Activated CD4-positive, alpha-beta memory T cell treated with anti-CD3 and anti-CD28 coated beads, Interleukin-2, amount 10 ng/mL, durations not matched to agents 7 days and 5 days (primary cell): Measurements from ENCODE around the gene GPC6. TPM values are rescaled to one million over a fixed set of nuclear protein-coding genes. Genes with fewer than 3 reads are reported as not detected.
"Not testable (repeated sequence)": the region's sequence is repeated elsewhere in the genome, so short reads cannot be mapped to it uniquely, and the experiment has no call there.

Experiments
- CTCF ChIA-PET: fragments of 350-600 bp; sonication (Branson Sonifier 250); formaldehyde crosslinking; loops from one replicate; lab custom pipeline; 2021; ENCODE audit warnings: antibody characterized with exemption, inconsistent platforms; lab: Charles Lee
- POLR2A ChIA-PET: fragments of 350-600 bp; sonication (Branson Sonifier 250); formaldehyde crosslinking; loops from one replicate; lab custom pipeline; 2021; ENCODE audit warnings: antibody characterized with exemption; lab: Charles Lee
- DNase-seq: peaks from one replicate; pipeline ENCODE4 v3.0.0-alpha.2; 2020
- H3K27ac Mint-ChIP-seq: one replicate; pipeline ENCODE4 v1.8.0; 2021; ENCODE audit warnings: mild to moderate bottlenecking, mixed read lengths
- H3K27me3 Mint-ChIP-seq: one replicate; pipeline ENCODE4 v1.8.0; 2021; ENCODE audit warnings: mixed read lengths
- H3K36me3 Mint-ChIP-seq: one replicate; pipeline ENCODE4 v1.8.0; 2021; ENCODE audit warnings: low read depth, mixed read lengths
- H3K4me1 Mint-ChIP-seq: one replicate; pipeline ENCODE4 v1.8.0; 2021; ENCODE audit warnings: mixed read lengths
- H3K4me3 Mint-ChIP-seq: one replicate; pipeline ENCODE4 v1.8.0; 2021; ENCODE audit warnings: mild to moderate bottlenecking, mixed read lengths
- H3K9me3 Mint-ChIP-seq: one replicate; pipeline ENCODE4 v1.8.0; 2021; ENCODE audit warnings: mixed read lengths
- total RNA-seq, 2 experiments: library from RNA; stranded (reverse); gene quantifications; one replicate each; pipeline ENCODE4 v1.2.3, GENCODE V29; 2021

GPC6 gene
- total RNA-seq, 2 experiments from 2014 or later = not detected

DNA sequence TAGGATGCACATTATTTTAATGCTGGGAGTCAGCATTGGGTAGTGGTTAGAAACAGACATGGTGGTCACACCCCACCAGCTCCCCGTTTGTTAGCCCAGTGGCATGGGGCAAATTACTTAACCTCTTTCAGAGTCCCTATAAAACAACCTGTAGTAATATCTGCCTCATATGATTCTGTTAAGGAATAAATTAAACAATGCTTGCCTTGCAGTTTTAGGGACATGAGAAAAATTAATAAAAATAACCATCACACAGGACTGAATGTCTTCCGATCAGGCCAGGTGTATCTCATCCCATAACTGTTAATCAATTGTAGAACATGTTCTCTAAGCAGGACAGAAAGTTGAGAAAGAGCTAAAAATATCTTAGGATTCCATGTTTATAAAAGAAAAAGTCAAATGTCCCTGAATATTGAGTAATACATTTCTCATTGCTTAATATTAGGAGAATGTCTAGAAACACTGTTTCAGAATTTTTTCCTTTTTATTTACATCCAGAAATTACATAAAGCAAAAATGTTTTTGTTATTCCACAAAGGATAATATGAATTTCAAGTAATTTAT is 196.5 kb downstream of the GPC6 start:
- CTCF ChIA-PET = no interaction called here
- Mint-ChIP-seq H3K4me3 (no peak overlapping the region), H3K36me3 (no peaks in the 10 kb centered on the region), H3K27ac (no peak overlapping the region), H3K4me1 (no peaks in the 10 kb centered on the region), H3K27me3 (no peaks in the 10 kb centered on the region), H3K9me3 (no peaks in the 10 kb centered on the region)
- POLR2A ChIA-PET = no interaction called here
- DNase-seq = no peak

DNA sequence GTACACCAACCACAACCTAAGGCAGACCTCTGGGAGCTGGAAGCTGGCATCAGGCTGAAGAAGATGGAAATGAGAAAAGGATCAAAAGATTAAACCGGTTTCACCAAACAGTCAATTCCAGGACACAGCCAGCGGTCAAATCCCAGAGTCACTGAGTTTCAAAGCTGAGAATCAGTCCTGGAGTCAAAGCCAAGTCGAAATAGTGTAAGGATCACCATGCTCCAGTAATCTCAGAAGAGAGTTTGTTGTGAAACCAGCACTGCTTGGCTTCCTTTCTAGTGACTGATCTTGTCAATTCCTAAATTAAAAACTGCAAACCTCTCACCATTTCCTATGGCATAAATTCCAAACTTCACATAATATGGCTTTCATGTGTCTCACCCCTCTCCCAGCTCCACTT is 198.8 kb downstream of the GPC6 start:
- H3K9me3 Mint-ChIP-seq = no peaks in the 10 kb centered on the region
- no peaks in the 10 kb centered on the region for H3K4me1 Mint-ChIP-seq
- DNase-seq = no peak
- POLR2A ChIA-PET = no interaction called here
- H3K27ac Mint-ChIP-seq = no peak overlapping the region
- CTCF ChIA-PET = no interaction called here
- H3K27me3 Mint-ChIP-seq = no peaks in the 10 kb centered on the region
- no peak overlapping the region for H3K4me3 Mint-ChIP-seq
- no peaks in the 10 kb centered on the region for H3K36me3 Mint-ChIP-seq

DNA sequence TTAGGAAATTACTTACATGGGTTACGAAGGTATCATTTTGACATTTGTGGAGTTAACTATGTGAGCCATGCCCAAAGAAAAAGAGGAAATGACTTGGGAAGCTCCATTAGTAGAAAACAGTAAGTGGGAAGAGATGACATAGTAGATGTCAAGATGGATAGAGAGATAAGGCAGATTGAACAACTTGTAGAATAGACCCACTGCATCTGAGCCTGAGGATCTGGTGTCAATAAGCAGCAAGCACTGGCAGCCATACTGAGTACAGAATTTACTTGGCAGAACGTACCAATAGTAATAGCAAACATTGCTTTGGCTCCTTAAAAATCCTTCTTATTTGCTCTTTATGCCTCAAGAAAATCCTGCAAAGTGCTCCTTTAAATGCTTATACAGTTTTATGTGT is 203.8 kb downstream of the GPC6 start:
- H3K36me3 Mint-ChIP-seq = no peaks in the 10 kb centered on the region
- no peak for DNase-seq
- no peaks in the 10 kb centered on the region for H3K4me1 Mint-ChIP-seq
- no peak overlapping the region for H3K27ac Mint-ChIP-seq
- ChIA-PET POLR2A (no interaction called here), CTCF (no interaction called here)
- no peaks in the 10 kb centered on the region for H3K9me3 Mint-ChIP-seq
- H3K4me3 Mint-ChIP-seq = no peak overlapping the region
- no peaks in the 10 kb centered on the region for H3K27me3 Mint-ChIP-seq

DNA sequence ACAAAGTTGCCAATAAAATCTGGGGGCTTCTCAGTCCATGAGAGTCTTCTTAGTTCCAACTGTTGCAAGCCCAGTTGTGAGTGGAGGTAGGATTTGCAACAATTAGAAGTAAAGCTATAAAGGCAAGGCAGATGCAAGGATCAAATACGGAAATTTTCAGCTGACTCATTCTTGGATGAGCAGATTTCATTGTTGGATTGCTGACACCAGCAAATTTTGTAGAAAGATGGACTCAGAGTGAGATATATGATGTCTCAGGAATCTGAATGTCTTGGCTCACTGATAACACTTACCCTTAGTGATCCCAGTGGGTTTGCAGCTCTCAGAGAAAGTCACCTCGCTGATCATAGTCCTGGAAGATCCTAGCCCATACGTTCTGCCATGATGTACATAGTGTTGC is 209.0 kb downstream of the GPC6 start:
- no peak overlapping the region for H3K4me3 Mint-ChIP-seq
- H3K4me1 Mint-ChIP-seq = no peaks in the 10 kb centered on the region
- no peak for DNase-seq
- no peaks in the 10 kb centered on the region for H3K9me3 Mint-ChIP-seq
- ChIA-PET CTCF (no interaction called here), POLR2A (no interaction called here)
- H3K36me3 Mint-ChIP-seq = no peaks in the 10 kb centered on the region
- H3K27ac Mint-ChIP-seq = no peak overlapping the region
- no peaks in the 10 kb centered on the region for H3K27me3 Mint-ChIP-seq

DNA sequence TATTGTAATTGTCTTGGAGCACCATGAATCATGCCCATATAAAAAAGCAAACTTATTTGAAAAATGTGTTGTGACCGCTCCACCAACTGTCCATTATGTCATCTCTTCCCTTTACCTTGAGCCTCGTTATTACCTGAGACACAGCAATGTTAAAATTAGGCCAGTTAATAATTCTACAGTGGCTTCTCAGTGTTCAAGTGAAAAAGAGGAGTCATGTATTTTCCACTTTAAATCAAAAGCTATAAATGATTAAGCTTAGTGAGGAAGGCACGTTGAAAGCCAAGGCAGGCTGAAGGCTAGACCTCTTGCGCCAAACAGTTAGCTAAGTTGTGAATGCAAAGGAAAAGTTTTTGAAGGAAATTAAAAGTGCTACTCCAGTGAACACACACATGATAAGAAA is 210.5 kb downstream of the GPC6 start:
- H3K4me1 Mint-ChIP-seq = no peaks in the 10 kb centered on the region
- H3K4me3 Mint-ChIP-seq = no peak overlapping the region
- DNase-seq = no peak
- H3K27me3 Mint-ChIP-seq = no peaks in the 10 kb centered on the region
- H3K36me3 Mint-ChIP-seq = no peaks in the 10 kb centered on the region
- H3K27ac Mint-ChIP-seq = no peak overlapping the region
- POLR2A ChIA-PET = no interaction called here
- H3K9me3 Mint-ChIP-seq = no peaks in the 10 kb centered on the region
- CTCF ChIA-PET = no interaction called here

DNA sequence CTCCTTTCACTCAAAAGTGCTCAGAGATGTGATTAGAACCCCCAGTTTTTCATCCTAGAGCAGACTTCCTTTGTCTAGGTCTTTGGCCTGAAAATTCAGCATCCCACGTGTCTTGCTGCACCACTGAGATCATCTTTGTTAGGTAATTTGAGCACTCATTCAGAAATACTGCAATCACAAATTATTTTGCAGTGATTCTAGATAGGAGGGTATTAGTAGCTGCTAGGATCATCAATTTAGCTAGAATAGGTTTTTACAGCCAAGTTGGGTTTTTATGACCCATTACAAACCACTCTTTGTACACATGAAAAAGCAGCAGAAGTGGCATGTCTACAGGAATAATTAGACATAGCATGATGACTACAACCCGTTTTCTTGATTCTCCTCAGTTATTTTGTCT is 219.6 kb downstream of the GPC6 start:
- no peaks in the 10 kb centered on the region for H3K27me3 Mint-ChIP-seq
- no peaks in the 10 kb centered on the region for H3K9me3 Mint-ChIP-seq
- H3K4me3 Mint-ChIP-seq = no peak overlapping the region
- H3K36me3 Mint-ChIP-seq = no peaks in the 10 kb centered on the region
- H3K27ac Mint-ChIP-seq = no peak overlapping the region
- H3K4me1 Mint-ChIP-seq = no peaks in the 10 kb centered on the region
- DNase-seq = no peak
- ChIA-PET CTCF (interaction anchor here (0.7 kb wide), 1 partner anchor 138 kb away, joined by 3 read pairs; no protein-coding TSS in a partner anchor), POLR2A (no interaction called here)

DNA sequence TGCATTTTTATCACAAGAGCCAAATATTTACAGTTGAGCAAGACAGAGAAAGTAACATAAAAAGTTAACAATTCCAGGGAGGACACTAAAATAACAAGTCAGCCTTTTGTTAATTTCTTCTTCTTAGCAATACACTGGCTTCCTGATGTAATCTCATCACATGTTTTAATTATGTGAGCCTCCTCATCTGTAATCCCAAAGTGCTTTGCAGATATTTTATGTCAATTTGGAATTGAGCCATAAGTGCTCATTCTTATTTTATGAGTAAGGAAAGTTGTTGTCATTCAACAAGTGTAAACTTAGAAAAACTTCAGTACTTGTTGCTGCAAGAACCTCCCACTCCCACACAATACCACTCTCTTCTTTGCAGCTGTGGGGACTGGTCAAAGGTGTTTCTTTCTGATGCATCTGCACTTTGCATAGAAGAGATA is 223.6 kb downstream of the GPC6 start:
- POLR2A ChIA-PET = no interaction called here
- CTCF ChIA-PET = interaction anchor here (0.6 kb wide), 1 partner anchor 574 kb away, joined by 4 read pairs; no protein-coding TSS in a partner anchor
- Mint-ChIP-seq H3K4me3 (no peak overlapping the region), H3K27ac (no peak overlapping the region), H3K4me1 (no peaks in the 10 kb centered on the region), H3K27me3 (no peaks in the 10 kb centered on the region), H3K36me3 (no peaks in the 10 kb centered on the region), H3K9me3 (no peaks in the 10 kb centered on the region)
- no peak for DNase-seq

DNA sequence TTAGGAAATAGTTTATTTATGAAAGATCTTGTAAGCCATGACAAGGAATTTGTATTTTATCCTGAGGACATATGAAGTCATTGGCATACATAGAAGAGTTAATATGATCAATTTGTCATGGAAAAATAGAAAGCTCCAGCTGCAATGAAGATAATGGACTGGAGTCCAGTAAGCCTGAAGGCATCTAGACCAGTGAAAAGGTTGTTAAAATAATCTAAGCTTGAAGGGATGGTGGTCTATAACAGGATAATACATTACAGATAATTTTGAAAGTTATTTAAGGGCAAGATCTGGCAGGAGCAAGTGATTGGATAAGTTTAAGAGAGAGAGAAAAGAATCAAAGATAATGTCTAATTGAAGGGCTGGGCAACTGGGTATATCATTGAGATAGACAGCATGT is 224.2 kb downstream of the GPC6 start:
- DNase-seq = no peak
- no peak overlapping the region for H3K4me3 Mint-ChIP-seq
- ChIA-PET POLR2A (no interaction called here), CTCF (no interaction called here)
- no peak overlapping the region for H3K27ac Mint-ChIP-seq
- H3K27me3 Mint-ChIP-seq = no peaks in the 10 kb centered on the region
- no peaks in the 10 kb centered on the region for H3K36me3 Mint-ChIP-seq
- no peaks in the 10 kb centered on the region for H3K9me3 Mint-ChIP-seq
- no peaks in the 10 kb centered on the region for H3K4me1 Mint-ChIP-seq

DNA sequence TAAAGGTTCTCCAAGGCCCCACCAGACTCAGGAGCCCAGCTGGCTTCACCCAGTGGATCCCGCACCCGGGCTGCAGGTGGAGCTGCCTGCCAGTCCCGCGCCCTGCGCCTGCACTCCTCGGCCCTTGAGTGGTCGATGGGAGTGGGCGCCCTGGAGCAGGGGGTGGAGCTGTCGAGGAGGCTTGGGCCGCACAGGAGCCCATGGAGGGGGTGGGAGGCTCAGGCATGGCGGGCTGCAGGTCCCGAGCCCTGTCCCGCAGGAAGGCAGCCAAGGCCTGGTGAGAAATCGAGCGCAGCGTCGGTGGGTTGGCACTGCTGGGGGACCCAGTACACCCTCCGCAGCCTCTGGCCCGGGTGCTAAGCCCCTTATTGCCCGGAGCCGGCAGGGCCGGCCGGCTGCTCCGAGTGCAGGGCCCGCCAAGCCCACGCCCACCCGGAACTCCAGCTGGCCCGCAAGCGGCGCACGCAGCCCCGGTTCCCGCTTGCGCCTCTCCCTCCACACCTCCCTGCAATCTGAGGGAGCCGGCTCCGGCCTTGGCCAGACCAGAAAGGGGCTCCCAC is 228.1 kb downstream of the GPC6 start:
- H3K27ac Mint-ChIP-seq, DNase-seq, CTCF ChIA-PET: not testable (repeated sequence)

DNA sequence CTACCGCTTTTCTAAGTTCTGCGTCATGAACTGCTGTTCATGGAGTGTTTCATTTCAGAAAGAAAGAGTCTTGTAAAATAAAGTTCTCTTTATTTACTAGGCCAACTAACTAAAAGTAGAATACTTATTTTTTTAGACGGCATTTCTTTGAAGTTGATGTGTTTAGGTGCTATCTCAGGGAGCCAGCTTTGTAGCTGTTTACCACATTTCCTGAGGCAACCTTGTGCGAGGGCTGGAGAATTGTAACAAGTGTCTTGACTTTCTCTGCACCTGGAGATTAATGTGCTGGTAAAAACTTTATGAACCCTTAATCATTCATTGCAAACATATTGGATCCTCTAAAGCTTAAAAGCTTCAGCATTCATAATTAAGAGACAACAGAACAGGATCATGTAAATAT is 229.3 kb downstream of the GPC6 start:
- no peaks in the 10 kb centered on the region for H3K27me3 Mint-ChIP-seq
- DNase-seq = no peak
- H3K9me3 Mint-ChIP-seq = no peaks in the 10 kb centered on the region

More for the DNA sequence above, 228.1 kb downstream of the GPC6 start:
- H3K9me3 Mint-ChIP-seq, POLR2A ChIA-PET, H3K36me3 Mint-ChIP-seq, H3K4me3 Mint-ChIP-seq, H3K4me1 Mint-ChIP-seq, H3K27me3 Mint-ChIP-seq: not testable (repeated sequence)

DNA sequence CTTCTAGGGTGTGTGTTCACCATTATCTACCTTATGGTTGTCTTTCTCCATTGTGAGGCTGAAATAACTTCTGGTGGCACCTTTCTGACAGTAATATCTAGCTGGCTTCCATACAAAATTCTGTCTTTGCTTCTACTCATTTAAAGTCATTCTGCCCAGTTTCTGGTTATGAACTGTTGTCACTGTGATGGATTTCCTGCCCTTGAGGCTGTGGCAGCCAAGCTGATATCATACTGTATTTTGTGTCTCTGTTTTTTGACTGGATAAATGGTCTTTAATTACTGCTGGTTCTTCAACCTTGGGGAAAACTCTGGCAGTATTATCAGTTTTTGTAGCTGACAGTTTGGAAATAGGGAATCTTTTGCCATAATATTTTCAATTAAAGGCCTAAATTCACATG is 233.4 kb downstream of the GPC6 start:
- ChIA-PET POLR2A (no interaction called here), CTCF (no interaction called here)
- H3K27ac Mint-ChIP-seq = no peak overlapping the region
- no peaks in the 10 kb centered on the region for H3K27me3 Mint-ChIP-seq
- H3K4me3 Mint-ChIP-seq = no peak overlapping the region
- H3K4me1 Mint-ChIP-seq = no peaks in the 10 kb centered on the region
- DNase-seq = no peak
- H3K36me3 Mint-ChIP-seq = no peaks in the 10 kb centered on the region
- H3K9me3 Mint-ChIP-seq = no peaks in the 10 kb centered on the region

More for the DNA sequence above, 229.3 kb downstream of the GPC6 start:
- ChIA-PET CTCF (no interaction called here), POLR2A (no interaction called here)
- no peaks in the 10 kb centered on the region for H3K36me3 Mint-ChIP-seq
- H3K4me3 Mint-ChIP-seq = no peak overlapping the region
- H3K27ac Mint-ChIP-seq = no peak overlapping the region
- H3K4me1 Mint-ChIP-seq = no peaks in the 10 kb centered on the region

DNA sequence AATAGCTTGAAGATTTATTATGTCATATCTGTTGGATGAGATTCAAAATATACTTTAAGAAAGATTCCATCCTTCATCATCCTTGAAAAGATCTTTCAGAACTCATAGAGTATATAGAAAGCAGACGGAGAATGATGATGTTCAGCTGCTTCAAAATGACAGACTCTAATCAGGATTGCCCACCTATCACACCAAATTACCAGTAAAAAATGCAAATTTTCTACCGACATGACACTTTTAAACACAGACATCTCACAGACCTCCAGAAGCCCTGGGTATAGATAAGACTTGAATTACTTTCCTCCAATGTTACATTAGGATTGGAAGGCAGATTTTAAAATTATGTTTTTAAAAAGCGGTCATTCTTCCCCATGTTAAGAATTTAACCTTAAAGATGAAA is 235.5 kb downstream of the GPC6 start:
- Mint-ChIP-seq H3K36me3 (no peaks in the 10 kb centered on the region), H3K4me3 (no peak overlapping the region), H3K9me3 (no peaks in the 10 kb centered on the region), H3K27ac (no peak overlapping the region), H3K4me1 (no peaks in the 10 kb centered on the region), H3K27me3 (no peaks in the 10 kb centered on the region)
- ChIA-PET CTCF (no interaction called here), POLR2A (no interaction called here)
- DNase-seq = no peak

DNA sequence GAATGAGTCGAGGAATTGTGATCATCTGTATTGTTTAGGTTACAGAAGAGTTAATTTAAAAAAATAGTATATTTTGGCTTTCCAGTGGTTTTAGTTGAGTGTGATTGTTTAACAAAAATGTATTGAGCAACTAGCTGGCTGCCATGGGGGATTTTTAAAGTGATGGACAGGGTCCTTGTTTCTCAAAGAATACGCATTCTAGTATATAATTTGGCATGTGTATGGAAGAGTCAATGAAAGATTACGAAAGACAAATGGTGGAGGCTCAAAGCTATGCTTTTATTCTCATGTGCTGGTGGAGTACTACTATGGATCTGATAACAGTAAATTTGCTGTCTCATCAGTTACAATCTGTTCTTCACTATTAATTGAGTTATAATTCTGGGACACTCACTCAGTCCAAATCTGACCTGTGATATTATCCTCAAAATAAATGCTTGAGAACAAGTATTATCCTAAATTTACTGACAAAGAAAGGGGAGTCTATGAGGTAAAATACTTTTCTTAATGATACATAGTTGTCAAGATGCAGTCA is 240.0 kb downstream of the GPC6 start:
- no peaks in the 10 kb centered on the region for H3K9me3 Mint-ChIP-seq
- POLR2A ChIA-PET = no interaction called here
- no peaks in the 10 kb centered on the region for H3K4me1 Mint-ChIP-seq
- no peak overlapping the region for H3K4me3 Mint-ChIP-seq
- no peak overlapping the region for H3K27ac Mint-ChIP-seq
- H3K36me3 Mint-ChIP-seq = no peaks in the 10 kb centered on the region
- no peak for DNase-seq
- CTCF ChIA-PET = no interaction called here
- no peaks in the 10 kb centered on the region for H3K27me3 Mint-ChIP-seq

DNA sequence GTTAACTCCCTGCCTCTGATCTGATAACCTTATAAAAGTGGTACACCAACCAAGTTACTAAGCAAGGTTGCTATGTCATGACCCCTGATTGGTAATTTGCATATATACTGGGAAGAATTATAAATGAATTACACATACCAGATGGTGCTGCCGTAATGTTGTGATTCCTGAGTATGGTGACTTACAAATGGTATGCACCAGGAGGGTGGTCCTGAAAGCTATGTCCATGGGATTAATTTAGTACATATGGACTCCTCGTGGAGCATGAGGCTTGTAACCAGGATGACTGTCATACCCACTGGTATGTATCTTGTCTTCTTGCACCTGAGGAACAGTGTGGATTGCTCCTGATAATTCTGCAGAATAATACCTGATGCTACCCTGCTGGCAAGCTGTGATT is 240.6 kb downstream of the GPC6 start:
- POLR2A ChIA-PET = no interaction called here
- CTCF ChIA-PET = no interaction called here
- H3K4me1 Mint-ChIP-seq = no peaks in the 10 kb centered on the region
- no peak overlapping the region for H3K27ac Mint-ChIP-seq
- peaks cover 4% of the 10 kb centered on the region for H3K9me3 Mint-ChIP-seq
- H3K36me3 Mint-ChIP-seq = no peaks in the 10 kb centered on the region
- no peaks in the 10 kb centered on the region for H3K27me3 Mint-ChIP-seq
- no peak overlapping the region for H3K4me3 Mint-ChIP-seq
- no peak for DNase-seq
